HG02981 (cell line): ENCODE data around the gene GOT2.
"Not testable (repeated sequence)": the region's sequence is repeated elsewhere in the genome, so short reads cannot be mapped to it uniquely, and the experiment has no call there.

Experiments
- ATAC-seq: cut with Tn5 transposase; IDR thresholded peaks from one replicate; pipeline ENCODE4 v1.9.1; 2021; ENCODE audit warnings: mild to moderate bottlenecking, moderate library complexity; ENCODE audit not compliant: unreplicated experiment

Gene GOT2

GRCh38 chr16:58733671-58734458, at the start of gene GOT2:
Gene GOT2, minus strand, starts transcription at chr16:58734316. Its CDS starts 88 bp downstream, at chr16:58734228.
- peak; percentile 94 for ATAC-seq

- not testable (repeated sequence) for ATAC-seq
Measured at GRCh38 chr16:58779291-58779690, 45.2 kb upstream of the GOT2 start.

- ATAC-seq, result no peak
Measured at GRCh38 chr16:58773870-58774269, 39.8 kb upstream of the GOT2 start.

GRCh38 chr16:58768145-58768544, 34.0 kb upstream of the GOT2 start:
- no peak for ATAC-seq

GRCh38 chr16:58767581-58767980, 33.5 kb upstream of the GOT2 start:
- ATAC-seq, result no peak

GRCh38 chr16:58756650-58757332, 22.7 kb upstream of the GOT2 start:
- no peak for ATAC-seq

- peak; percentile 89 for ATAC-seq
Measured at GRCh38 chr16:58755989-58756649, 22.0 kb upstream of the GOT2 start.

GRCh38 chr16:58753711-58754134, 19.6 kb upstream of the GOT2 start:
- ATAC-seq, result no peak

- ATAC-seq, result no peak
Measured at GRCh38 chr16:58744497-58744896, 10.4 kb upstream of the GOT2 start.

- ATAC-seq, result no peak
Measured at GRCh38 chr16:58741976-58742375, 7.9 kb upstream of the GOT2 start.

- no peak for ATAC-seq
Measured at GRCh38 chr16:58741166-58741565, 7.0 kb upstream of the GOT2 start.

GRCh38 chr16:58738672-58739296, 4.7 kb upstream of the GOT2 start:
- ATAC-seq, result no peak

- not testable (repeated sequence) for ATAC-seq
Measured at GRCh38 chr16:58736341-58736740, 2.2 kb upstream of the GOT2 start.

- no peak for ATAC-seq
Measured at GRCh38 chr16:58734459-58734787, 307 bp upstream of the GOT2 start.

GRCh38 chr16:58733248-58733670, 857 bp downstream of the GOT2 start:
- no peak for ATAC-seq

GRCh38 chr16:58732545-58733247, 1.4 kb downstream of the GOT2 start:
- peak; percentile 37 for ATAC-seq

- no peak for ATAC-seq
Measured at GRCh38 chr16:58730724-58731370, 3.3 kb downstream of the GOT2 start.

GRCh38 chr16:58727796-58728568, 6.1 kb downstream of the GOT2 start:
- ATAC-seq, result no peak

GRCh38 chr16:58727028-58727781, 6.9 kb downstream of the GOT2 start:
- no peak for ATAC-seq
